ENCODE results near the gene GRAMD4.
"Not testable (repeated sequence)": the region's sequence is repeated elsewhere in the genome, so short reads cannot be mapped to it uniquely, and the experiment has no call there.

Gene GRAMD4

GRCh38 chr22:46633334-46633890 lies 13.2 kb downstream of the GRAMD4 start:
- peaks cover 3% of the 10 kb centered on the region for H3K36me3 Mint-ChIP-seq
- no peaks in the 10 kb centered on the region for H3K9me3 Mint-ChIP-seq
- H3K27ac Mint-ChIP-seq = no peak overlapping the region
- no peak overlapping the region for H3K4me3 Mint-ChIP-seq
- no peaks in the 10 kb centered on the region for H3K27me3 Mint-ChIP-seq
- no peak for ATAC-seq
- H3K4me1 Mint-ChIP-seq = no peaks in the 10 kb centered on the region

GRCh38 chr22:46634011-46634699 lies 14.0 kb downstream of the GRAMD4 start:
- Mint-ChIP-seq H3K27me3 (no peaks in the 10 kb centered on the region), H3K36me3 (peaks cover 10% of the 10 kb centered on the region)

GRCh38 chr22:46634973-46635685 lies 14.9 kb downstream of the GRAMD4 start:
- H3K4me1 Mint-ChIP-seq, ATAC-seq, H3K9me3 Mint-ChIP-seq, H3K4me3 Mint-ChIP-seq, H3K27ac Mint-ChIP-seq, H3K27me3 Mint-ChIP-seq: not testable (repeated sequence)
- H3K36me3 Mint-ChIP-seq = peaks cover 12% of the 10 kb centered on the region

More at GRCh38 chr22:46634011-46634699, 14.0 kb downstream of the GRAMD4 start:
- no peak for ATAC-seq
- Mint-ChIP-seq H3K27ac (no peak overlapping the region), H3K9me3 (no peaks in the 10 kb centered on the region), H3K4me1 (peaks cover 6% of the 10 kb centered on the region), H3K4me3 (no peak overlapping the region)

DNA sequence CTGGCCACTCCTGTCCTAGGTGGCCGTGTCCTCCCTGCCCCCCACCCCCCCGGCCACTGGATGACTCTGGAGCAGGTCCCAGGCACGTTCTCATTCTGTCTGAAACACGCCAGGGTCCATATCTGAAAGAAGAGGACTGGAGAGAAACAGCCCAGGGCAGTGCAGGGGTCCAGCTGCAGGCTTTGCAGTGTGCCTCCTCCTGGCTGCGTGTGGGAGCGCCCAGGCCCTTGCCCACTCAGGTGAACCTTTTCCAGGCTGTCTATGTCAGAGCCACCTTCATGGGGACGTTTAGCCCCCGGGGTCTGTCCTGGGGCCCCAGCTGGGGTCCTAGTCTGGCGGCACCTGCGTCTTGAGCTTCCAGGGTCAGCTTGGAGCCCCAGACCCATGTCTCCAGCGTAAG lies 15.6 kb downstream of the GRAMD4 start:
- peaks cover 7% of the 10 kb centered on the region for H3K4me1 Mint-ChIP-seq

DNA sequence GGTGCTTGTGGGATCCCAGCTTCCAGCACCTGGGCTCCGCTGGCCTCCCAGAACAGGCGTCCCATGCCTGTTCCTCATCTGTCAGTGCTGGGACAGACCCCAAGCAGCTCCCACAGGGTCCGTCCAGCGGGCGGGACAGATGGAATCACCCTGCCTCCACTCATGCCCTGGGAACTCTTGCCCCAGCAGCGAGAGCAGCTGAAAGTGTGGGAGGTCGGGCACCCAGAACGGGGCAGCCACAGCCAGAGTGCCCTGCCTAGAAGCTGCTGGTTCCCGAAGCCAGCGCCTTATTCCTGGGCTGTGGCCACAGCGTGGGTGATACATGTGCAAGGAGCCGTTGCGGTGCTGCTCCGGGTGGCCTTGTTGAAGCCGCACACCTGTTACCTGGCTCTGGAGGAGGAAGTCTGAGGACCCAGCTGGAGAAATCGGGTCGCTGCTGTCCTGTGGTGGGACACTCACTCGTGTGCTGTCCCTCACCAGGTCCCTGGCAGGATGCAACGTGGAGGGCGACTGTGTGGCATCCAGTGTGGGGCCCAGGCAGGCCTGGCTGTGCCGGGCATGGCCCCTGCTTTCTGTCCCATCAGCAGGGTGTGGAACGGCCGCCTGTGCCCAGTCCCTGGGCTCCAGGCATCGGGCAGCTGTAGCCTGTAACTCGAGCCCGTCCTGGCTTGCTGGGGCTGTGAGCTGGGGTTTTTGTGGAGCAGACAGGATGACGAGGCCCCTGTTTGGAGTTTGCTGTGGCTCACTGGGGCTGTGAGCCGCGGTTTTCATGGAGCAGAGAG lies 16.2 kb downstream of the GRAMD4 start:
- H3K27me3 Mint-ChIP-seq = no peaks in the 10 kb centered on the region
- H3K27ac Mint-ChIP-seq = no peak overlapping the region
- H3K36me3 Mint-ChIP-seq = peaks cover 17% of the 10 kb centered on the region
- no peak overlapping the region for H3K4me3 Mint-ChIP-seq
- ATAC-seq = no peak
- peaks cover 11% of the 10 kb centered on the region for H3K4me1 Mint-ChIP-seq
- no peaks in the 10 kb centered on the region for H3K9me3 Mint-ChIP-seq

More for the DNA sequence above, 15.6 kb downstream of the GRAMD4 start:
- ATAC-seq = no peak
- H3K27ac Mint-ChIP-seq = no peak overlapping the region
- H3K36me3 Mint-ChIP-seq = peaks cover 12% of the 10 kb centered on the region
- H3K9me3 Mint-ChIP-seq = no peaks in the 10 kb centered on the region
- no peak overlapping the region for H3K4me3 Mint-ChIP-seq
- H3K27me3 Mint-ChIP-seq = no peaks in the 10 kb centered on the region

DNA sequence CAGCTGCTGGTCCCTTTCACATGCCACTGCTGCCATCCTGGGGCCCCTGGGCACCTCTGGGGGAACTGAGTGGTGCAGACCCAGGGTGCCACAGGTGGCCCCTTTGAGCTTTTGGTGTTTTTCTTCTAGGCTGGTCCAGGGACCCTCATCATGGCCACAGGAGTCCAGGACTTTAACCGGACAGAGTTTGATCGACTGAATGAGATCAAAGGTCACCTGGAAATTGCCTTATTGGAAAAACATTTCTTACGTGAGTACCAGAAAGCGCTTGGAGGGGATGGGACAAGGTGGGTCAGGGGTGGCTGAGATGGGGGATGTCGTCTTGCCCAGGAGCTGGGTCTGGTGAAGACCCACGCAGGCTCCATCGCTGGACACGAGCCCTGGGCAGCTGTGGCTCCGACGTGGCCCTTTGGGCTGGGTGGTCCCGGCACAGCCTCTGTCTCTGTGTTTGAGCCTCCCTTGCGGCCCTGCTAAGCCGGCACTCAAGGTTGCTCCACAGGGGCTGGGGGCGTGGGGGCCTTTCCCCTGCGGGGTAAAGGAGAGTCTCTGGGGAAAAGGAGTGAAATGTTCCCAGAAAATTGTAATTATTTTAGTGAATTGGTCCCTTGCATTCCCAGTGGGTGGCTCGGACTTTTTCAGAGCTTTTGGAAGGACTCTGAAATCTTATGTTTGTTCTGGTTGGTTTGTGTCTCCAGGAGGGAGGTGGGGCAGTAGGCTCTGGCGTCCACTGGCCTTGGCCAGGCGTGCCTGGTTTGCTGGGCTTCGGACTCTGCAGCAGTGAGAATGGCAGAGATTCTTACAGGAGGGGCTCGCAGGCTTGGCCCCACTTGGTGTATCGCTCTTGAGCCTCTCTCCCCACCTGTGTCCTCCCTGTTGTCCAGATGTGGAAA lies 17.8 kb downstream of the GRAMD4 start:
- Mint-ChIP-seq H3K4me3 (no peak overlapping the region), H3K36me3 (peaks cover 25% of the 10 kb centered on the region), H3K27me3 (no peaks in the 10 kb centered on the region), H3K9me3 (peaks cover 3% of the 10 kb centered on the region), H3K27ac (no peak overlapping the region), H3K4me1 (peaks cover 17% of the 10 kb centered on the region)
- ATAC-seq = no peak

DNA sequence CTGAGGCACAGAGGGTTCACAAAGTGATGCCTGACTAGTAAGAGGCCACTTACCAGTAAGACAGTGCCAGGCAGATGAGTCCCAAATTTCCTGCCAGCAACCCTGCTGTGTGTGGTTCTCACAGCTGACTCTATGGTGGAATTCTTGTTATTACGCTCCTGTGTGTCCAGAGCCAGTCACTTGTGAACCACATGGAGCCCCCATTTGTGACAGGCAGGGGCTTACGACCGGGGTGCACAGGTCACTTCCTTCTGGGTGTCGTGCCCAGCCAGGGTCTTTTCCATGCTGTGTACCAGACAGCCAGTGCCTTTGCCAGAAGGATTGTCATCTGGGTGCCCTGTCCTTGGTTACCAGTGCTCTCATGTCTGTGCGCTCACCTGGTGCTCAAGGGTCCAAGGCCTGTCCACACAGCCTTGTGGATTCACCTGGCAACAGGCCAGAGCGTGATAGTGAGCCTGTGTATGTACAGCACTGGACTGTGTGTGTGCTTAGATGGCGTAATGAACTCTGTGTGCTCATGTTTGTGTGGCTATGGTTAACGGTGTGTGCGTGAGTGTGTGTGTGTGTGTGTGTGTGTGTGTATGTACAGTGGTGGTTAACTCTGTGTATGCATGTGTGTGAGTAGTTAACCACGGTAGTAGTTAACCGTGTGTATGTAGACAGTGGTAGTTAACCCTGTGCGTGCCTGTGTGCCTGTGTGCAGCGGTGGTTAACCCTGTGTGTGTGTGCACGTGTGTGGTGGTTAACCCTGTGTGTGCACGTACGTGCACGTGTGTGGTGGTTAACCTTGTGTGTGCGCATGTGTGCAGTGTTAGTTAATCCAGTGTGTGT lies 18.6 kb downstream of the GRAMD4 start:
- ATAC-seq = no peak
- Mint-ChIP-seq H3K4me1 (peaks cover 22% of the 10 kb centered on the region), H3K9me3 (peaks cover 6% of the 10 kb centered on the region), H3K27me3 (no peaks in the 10 kb centered on the region), H3K4me3 (no peak overlapping the region), H3K27ac (no peak overlapping the region), H3K36me3 (peaks cover 34% of the 10 kb centered on the region)

DNA sequence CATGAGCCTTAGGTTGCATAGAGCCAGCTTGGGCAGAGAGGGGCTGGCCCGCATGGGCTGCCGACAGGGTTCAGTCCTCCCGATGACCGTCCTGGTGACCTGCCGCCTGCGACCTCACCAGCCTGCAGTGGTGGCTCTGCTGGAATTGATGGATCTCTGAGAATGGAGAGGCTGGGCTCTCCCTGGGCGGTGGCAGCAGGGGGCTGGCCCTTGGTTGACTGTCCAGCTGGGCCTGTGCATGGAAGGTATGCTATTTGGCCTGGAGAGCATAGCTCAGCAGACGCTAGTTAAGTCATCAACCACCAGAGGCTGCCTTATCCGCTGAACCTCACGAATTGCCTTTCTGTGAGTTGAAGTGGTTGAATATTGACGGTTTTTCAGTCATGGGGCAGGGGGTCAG lies 19.7 kb downstream of the GRAMD4 start:
- Mint-ChIP-seq H3K27me3 (no peaks in the 10 kb centered on the region), H3K9me3 (peaks cover 6% of the 10 kb centered on the region), H3K27ac (no peak overlapping the region), H3K36me3 (peaks cover 40% of the 10 kb centered on the region), H3K4me3 (no peak overlapping the region), H3K4me1 (peaks cover 22% of the 10 kb centered on the region)
- no peak for ATAC-seq

DNA sequence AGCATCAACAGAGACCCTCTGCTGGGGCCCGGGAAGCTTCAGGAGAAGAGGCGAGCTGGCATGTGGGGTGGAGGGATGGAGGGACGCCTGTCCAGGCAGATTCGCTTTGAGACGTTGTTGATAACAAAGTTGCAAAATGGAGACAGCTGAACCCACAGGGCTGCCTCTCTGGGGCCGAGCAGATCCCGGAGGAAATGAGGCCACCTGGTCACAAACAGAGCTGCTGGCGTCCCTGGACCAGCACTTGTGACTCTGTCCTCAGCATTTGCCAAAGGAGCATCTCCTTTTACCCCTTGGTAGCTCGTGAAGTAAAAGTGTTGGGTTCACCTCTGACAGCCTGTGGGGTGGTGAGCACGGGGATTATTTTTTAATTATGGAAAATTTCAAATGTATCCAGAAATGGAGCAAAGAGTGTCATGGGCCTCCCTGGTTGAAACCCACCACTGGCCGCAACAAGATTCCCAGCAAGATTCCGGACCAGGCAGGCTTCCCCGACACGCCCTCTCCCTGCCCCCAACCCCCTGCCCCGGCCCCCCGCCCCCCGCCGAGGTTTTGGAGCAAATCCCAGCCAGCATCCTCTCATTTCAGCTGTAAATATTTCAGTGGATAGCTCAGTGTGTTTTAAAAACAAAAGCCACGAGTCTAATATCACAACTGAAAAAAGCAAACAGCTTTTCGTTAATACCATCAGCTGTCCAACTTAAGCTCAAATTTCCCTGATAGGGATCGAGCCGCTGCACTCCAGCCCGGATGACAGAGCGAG lies 20.3 kb downstream of the GRAMD4 start:
- ATAC-seq = no peak
- peaks cover 22% of the 10 kb centered on the region for H3K4me1 Mint-ChIP-seq
- no peaks in the 10 kb centered on the region for H3K27me3 Mint-ChIP-seq
- H3K4me3 Mint-ChIP-seq = no peak overlapping the region
- peaks cover 40% of the 10 kb centered on the region for H3K36me3 Mint-ChIP-seq
- H3K9me3 Mint-ChIP-seq = peaks cover 6% of the 10 kb centered on the region
- no peak overlapping the region for H3K27ac Mint-ChIP-seq

DNA sequence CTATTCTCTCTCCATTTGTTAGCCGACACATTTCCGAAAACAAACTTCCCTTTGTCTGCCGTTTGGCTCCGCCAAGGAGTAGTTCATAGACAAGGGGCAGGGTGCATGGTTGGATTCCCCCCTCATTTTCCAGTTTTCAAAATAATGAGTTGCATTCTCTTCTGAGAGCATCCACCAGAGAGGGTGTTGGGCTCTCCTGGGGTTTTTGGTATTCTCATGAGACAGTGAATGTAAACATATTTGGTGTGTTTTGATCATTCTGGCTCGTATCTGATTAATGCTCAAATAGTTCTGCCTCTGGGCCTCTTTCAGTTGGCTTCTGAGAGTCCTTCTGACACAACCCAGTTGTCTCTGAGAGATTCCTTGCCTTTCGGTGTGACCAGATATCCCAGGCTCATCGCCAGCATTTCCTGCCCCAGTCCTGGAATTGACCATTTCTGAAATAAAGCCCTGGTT lies 21.7 kb downstream of the GRAMD4 start:
- Mint-ChIP-seq H3K36me3 (peaks cover 40% of the 10 kb centered on the region), H3K27ac (peak overlapping the region; percentile 28), H3K4me1 (peaks cover 22% of the 10 kb centered on the region), H3K27me3 (no peaks in the 10 kb centered on the region), H3K4me3 (no peak overlapping the region), H3K9me3 (peaks cover 6% of the 10 kb centered on the region)
- no peak for ATAC-seq

GRCh38 chr22:46642840-46643480 lies 22.8 kb downstream of the GRAMD4 start:
- H3K36me3 Mint-ChIP-seq = peaks cover 44% of the 10 kb centered on the region
- H3K9me3 Mint-ChIP-seq, H3K27ac Mint-ChIP-seq, H3K4me3 Mint-ChIP-seq, ATAC-seq, H3K27me3 Mint-ChIP-seq: not testable (repeated sequence)
- H3K4me1 Mint-ChIP-seq = peaks cover 26% of the 10 kb centered on the region

DNA sequence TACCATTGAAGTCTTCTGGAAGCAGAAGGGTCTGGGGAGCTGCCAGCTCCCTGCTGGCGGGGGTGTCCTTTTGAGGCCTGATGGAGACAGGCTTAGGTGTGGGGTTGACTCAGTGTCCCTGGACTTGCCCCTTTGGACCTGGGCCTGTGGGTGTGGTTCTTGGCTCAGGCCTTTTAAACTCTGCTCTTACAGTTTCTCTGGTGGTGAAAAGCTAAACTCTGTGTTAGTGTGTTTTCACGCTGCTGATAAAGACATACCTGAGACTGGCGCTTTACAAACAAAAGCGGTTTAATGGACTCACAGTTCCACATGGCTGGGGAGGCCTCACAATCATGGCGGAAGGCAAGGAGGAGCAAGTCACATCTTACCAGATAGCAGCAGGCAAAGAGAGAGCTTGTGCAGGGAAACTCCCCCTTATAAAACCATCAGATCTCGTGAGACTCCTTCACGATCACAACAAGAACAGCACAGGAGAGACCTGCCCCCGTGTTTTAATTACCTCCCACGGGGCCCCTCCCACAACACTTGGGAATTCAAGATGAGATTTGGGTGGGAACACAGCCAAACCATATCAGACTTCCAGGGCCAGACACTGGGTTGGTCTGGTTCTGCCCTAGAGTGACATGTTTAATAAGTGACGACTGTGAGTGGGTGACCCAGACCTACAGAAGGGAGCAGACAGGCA lies 26.5 kb downstream of the GRAMD4 start:
- H3K4me3 Mint-ChIP-seq = no peak overlapping the region
- H3K27me3 Mint-ChIP-seq = no peaks in the 10 kb centered on the region
- peaks cover 43% of the 10 kb centered on the region for H3K4me1 Mint-ChIP-seq
- H3K27ac Mint-ChIP-seq = no peak overlapping the region
- peaks cover 44% of the 10 kb centered on the region for H3K36me3 Mint-ChIP-seq
- ATAC-seq = no peak
- H3K9me3 Mint-ChIP-seq = peaks cover 14% of the 10 kb centered on the region
